NCI-H2227 treated with DMSO at 0.1 percent for 48 hours (cell line): Measurements from ENCODE around the gene PACS2.
A peak's percentile ranks its signal among the peaks of the same experiment; 100 is the strongest.
"Not testable (repeated sequence)": the region's sequence is repeated elsewhere in the genome, so short reads cannot be mapped to it uniquely, and the experiment has no call there.

Source experiments
- DNase-seq: peaks from one replicate; lab custom pipeline; 2025; lab: John Stamatoyannopoulos, UW

Gene PACS2

GRCh38 chr14:105314287-105315200, at the start of gene PACS2:
Gene PACS2, plus strand, starts transcription at chr14:105314748. Its CDS starts 171 bp downstream, at chr14:105314919.
- DNase-seq, result peak; percentile 49

DNA sequence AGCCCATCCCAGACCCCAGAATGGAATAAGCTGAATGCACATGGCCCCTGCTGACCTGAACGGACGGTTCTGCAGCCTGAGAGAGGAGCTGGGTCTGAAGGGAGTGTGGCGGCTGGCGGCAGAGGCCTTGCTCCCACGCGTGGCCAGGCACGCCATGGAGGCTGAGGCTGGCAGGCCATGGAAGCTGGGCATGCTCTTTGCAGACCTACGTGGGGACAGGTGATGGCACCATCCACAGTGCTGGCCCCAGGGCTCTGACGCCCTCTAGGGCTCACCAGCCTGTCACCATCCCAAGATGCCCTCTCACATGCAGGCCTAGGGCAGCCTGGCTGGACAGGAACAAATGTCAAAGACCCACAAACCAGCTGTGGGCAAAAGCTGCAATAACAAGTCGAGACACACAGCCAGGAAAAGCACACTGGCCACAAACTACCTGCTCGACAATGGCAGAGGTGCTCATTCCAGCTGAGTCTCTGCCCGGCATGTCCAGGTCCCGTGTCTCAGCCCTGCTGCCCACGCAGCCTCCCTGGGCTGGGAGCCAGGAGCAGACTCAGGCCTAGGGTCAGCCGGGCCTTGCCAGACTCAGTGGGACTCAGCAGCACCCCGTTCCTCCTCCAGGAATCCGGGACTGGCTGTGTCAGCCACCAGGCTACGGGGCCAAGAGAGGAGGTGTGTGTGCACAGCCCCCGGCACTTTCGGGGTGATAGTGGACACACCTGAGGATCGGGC, 46.6 kb upstream of the PACS2 start:
- no peak for DNase-seq

DNA sequence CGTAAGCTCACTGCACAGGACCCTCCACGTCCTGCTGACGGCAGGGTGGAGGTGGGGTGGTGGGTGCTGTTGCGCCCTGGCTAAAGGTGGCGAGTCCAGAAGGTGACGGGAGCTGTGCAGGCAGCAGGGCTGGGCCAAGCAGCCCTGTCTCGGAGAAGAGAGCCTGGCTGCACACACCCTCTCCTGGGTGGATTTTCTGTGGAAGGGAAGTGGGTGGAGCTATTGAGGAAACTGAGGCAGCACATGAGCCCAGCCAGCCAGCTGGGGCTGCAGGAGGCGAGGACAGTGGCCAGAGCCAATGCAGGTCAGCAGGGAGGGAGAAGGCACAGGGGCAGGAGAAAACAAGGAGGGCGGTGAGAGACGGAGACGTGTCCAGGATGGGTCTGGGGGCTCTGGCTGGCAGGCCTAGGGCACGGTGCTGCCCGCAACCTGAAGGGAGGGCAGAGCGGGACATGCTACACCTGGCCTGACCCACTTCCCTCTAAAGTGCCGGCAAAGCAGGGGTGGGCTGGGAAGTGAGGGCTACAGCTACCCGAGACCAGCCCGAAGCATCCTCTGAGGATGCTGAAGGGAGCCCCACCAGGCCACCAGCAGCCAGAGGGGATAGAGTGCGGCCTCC, 45.7 kb upstream of the PACS2 start:
- no peak for DNase-seq

GRCh38 chr14:105269405-105269804, 45.1 kb upstream of the PACS2 start:
- no peak for DNase-seq

DNA sequence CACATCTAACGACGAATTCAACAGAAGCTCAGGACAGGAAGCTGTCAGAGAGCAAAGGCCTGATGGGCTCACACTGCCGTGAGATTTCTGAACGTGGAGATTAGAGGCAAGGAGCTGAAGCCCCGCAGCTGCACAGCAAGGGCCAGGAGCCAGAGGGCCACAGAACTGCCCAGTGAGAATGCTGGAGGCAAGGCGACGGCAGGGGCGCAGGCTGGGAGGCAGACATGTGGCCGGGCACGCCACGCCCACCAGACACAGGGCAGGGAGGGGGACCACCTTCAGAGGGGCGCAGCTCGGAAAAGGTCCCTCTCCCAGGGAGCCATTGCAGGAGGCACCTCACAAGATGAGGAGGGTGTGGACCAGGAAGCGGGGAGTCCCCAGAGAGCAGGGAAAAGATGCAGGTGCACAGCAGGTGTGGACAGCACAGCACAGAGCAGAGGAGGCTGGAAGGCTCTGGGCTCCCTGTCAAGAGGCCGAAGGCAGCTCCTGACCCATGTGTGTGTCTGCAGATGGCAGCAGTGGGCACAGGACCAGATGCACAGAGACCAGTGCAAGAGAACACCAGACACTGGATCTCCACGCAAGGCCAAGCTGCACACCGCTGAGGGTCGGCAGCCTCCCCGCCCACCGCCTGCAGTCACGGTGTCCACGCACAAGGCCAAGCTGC, 43.2 kb upstream of the PACS2 start:
- DNase-seq, result no peak

DNA sequence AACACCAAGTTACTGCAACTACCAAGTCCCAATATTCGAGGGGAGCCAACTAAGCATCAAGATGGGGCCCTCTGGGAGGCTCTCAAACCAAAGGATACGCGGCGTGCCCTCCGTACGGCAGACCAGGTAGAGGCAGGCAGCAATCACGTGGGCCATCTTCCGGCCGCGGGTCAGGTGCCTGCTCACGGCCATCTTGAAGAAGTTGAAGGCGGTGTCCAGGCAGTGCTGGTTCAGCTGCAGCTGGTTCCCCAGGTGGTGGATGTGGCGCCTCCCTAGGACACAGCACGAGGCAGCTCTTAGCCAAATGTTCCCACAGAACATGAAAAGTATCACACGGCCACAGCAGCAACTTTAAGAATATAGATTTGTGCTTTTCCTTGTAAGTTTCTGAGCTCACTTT, 41.9 kb upstream of the PACS2 start:
- DNase-seq, result no peak

DNA sequence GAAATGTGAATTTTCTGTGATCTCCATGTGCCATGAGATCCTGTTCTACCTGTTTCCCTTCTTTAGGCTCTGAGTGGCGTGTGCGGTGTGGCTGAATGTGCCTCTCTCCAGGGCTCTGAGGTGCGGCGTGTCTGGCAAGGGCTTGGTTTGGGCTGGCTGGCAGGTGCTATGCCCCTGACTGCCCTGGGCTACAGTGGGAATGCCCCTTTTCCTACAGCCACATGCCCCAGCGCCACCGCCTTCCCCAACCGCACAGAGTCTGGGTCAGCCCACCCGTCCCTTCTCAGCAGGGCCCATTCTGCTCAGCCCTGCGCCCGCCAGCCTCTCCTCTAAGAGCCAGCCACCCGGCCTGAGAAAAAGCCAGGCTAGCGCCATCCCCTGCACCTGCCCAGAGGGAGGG, 41.5 kb upstream of the PACS2 start:
- DNase-seq, result no peak

DNA sequence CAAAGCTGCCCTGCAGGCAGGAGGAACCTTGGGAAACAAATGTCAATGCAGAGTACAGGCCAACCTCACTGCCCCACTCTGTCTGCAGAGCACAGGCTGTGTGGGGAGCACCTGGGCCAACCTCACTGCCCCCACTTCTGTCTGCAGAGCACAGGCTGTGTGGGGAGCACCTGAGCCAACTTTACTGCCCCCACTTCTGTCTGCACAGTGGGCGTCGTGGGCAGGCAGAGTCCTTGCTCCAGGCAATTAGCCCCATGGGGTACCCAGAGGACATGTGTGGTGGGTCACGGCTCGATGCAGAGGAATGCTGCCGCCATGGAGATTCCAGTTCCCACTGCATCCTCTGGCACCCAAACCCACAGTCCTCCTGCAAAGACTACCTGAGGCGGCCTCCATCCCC, 39.9 kb upstream of the PACS2 start:
- DNase-seq, result no peak

GRCh38 chr14:105275267-105275946, 39.1 kb upstream of the PACS2 start:
- DNase-seq, result no peak

GRCh38 chr14:105277448-105277847, 37.1 kb upstream of the PACS2 start:
- DNase-seq, result not testable (repeated sequence)

DNA sequence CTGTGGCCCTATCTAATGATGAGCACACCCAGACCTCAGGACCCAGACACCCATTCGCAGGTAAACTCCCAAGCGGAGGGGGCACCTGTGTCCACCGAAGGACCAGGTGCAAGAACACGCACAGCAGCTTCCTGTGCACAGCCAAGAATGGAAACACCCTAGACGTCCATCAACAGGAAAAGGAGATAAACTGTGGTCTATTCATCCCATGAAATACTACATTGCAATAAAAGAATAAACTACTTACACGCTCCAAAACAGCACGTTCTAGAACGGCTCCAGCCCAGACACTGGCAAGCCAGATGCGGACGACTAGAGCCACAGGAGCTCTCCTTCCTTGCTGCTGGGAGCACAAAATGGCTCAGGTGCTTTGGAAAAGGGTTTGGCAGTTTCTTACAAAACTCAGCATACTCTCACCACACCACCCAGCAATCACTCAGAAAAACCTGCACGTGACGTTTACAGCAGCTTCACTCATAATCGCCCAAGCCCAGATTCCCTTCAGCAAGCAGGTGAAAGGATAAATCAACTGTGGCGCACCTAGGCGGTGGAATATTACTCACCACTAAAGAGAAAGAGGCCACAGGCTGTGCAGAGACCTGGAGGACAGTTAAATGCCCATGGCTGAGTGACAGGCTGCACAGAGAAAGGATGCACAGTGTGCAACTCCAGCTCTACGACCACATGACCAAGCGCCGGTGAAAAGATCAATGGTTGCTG, 34.7 kb upstream of the PACS2 start:
- no peak for DNase-seq

DNA sequence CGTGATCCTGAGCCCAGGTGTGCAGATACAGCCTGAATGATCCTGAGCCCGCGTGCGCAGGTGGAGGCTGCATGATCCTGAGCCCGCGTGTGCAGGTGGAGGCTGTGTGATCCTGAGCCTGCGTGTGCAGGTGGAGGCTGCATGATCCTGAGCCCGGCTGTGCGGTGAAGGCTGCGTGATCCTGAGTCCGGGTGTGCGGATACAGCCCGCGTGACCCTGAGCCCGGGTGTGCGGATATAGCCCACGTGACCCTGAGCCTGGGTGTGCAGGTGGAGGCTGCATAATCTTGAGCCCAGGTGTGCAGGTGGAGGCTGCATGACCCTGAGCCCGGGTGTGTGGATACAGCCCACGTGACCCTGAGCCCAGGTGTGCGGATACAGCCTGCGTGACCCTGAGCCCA, 34.0 kb upstream of the PACS2 start:
- DNase-seq, result no peak

DNA sequence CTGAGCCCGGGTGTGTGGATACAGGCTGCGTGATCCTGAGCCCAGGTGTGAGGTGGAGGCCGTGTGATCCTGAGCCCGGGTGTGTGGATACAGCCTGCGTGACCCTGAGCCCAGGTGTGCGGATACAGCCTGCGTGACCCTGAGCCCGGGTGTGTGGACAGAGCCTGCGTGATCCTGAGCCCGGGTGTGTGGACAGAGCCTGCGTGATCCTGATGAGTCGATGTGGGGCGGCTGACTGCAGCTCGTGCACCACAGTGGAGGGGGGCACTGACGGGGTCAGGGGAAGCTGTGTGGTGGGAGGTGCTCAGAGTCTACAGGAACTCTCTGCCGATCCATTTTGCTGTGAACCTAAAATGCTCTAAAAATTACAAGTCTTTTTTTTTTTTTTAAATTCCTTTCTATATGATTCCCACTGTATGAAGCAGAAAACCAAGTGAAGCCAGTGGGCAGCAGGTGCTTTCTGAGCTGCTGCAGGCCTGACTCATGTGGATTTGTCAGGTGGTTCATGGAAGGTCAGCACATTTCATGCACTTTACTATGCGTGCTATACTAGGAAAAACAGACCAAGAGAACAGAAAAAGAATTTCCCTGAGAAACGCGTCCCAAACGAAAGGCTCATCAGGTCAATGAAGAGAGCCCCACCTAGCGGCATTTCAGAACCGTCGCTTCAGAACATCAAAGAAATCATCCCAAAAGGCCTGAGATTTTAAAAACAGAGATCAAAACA, 33.0 kb upstream of the PACS2 start:
- peak; percentile 54 for DNase-seq

DNA sequence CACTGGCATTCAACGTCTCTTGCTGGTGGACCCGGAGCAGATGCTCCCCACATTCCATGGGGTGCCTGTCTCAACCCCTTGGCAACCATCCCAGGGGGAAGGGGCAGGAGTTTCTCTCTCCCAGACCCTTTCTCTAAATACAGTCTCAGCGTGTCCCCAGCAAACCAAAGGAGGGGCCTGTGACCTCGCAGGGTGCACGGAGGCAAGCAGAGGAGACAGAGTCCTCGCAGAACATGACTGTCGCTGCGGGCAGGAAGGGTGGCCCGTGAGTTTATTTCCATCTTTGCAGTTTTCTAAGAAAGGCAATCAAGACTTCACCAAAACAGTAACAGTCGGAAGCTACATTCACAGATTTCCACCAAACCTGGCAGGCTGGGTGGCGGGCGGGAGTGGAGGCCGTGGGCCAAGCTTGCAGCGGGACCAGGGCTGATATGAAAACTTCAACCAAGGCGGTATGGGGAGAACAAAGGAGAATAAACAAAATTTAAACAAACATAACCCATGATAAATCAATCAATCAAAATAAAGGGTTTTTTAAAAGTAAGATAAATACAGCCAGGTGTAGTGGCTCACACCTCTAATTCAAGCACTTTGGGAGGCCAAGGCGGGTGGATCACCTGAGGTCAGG, 32.3 kb upstream of the PACS2 start:
- peak; percentile 37 for DNase-seq

GRCh38 chr14:105283028-105283427, 31.5 kb upstream of the PACS2 start:
- DNase-seq, result peak; percentile 1

DNA sequence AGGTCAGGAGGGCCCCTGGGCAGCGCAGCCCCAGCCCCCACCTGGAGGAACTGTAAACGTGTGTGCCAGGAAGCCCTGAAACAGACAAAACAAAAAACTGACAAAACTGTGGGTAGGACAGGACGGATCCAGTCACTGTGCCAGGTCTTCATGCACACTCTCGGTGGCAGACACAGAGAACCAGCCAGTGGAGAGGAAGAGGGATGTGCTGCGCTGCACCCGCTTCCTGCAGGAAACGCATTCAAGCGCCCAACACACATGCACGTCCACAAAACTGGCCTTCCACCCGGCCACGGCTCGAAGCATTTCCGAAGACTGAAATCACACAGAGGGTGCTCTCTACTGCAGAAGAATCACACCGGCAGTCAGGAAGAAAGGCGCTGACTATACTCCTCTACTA, 30.6 kb upstream of the PACS2 start:
- no peak for DNase-seq

- DNase-seq, result no peak
These were observed 29.4 kb upstream of the PACS2 start for GRCh38 chr14:105285174-105285573.

GRCh38 chr14:105286759-105287144, 27.8 kb upstream of the PACS2 start:
- DNase-seq, result no peak

DNA sequence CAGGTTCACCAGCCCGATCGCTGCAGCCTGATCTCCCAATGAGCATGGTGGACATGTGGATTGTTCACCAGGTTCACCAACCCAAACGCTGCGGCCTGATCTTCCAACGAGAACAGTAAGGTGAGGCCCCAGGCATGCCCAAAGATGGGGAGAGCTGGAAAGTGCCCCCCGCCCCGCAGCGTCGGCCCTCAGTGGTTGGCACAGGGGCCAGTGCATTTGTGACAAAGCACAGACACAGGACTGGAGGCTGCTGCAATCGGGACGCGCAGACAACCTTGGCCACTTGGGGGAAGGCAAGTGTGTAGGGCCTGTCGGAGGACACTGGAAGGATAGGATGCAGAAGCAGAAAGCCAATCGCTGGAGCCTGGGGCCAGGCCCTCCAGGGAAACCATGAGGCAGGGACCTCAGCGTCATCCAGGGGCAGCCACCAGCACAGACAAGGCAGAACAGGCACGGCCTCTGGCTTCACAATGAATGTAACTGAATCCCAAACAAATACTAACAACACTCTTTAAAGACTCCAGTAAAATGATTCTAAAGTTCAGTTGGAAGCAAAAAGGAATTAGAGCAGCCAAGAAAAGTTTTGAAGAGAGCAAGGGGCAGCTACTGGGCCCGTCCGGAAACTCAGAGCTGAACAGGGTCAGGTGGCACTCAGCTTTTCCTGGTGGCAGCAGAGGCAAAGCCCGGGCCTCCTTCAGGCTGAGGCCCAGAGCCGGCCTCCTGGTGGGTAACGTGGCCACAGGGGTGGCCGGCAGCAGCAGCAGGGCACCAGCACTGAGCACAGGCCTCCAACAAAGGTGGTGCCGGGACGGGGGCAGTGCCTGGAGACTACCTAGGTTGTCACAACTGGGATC, 27.1 kb upstream of the PACS2 start:
- no peak for DNase-seq
